Measurements from ENCODE around the gene VPS35.

GRCh38 chr16:46732561-46732960 lies 43.6 kb upstream of the VPS35 start:
- TF ChIP-seq CTCF (IDR thresholded peaks at IDR 0.05) (no peak), EP300 (IDR thresholded peaks at IDR 0.05) (no peak)
